Measurements from ENCODE around the gene POFUT2. TPM values are rescaled to one million over a fixed set of nuclear protein-coding genes. Genes with fewer than 3 reads are reported as not detected.
"Not testable (repeated sequence)": the region's sequence is repeated elsewhere in the genome, so short reads cannot be mapped to it uniquely, and the experiment has no call there.

Gene POFUT2
- total and polyA plus RNA-seq, 10 donors = 10.5 to 37.0 (median 26.7) TPM

DNA sequence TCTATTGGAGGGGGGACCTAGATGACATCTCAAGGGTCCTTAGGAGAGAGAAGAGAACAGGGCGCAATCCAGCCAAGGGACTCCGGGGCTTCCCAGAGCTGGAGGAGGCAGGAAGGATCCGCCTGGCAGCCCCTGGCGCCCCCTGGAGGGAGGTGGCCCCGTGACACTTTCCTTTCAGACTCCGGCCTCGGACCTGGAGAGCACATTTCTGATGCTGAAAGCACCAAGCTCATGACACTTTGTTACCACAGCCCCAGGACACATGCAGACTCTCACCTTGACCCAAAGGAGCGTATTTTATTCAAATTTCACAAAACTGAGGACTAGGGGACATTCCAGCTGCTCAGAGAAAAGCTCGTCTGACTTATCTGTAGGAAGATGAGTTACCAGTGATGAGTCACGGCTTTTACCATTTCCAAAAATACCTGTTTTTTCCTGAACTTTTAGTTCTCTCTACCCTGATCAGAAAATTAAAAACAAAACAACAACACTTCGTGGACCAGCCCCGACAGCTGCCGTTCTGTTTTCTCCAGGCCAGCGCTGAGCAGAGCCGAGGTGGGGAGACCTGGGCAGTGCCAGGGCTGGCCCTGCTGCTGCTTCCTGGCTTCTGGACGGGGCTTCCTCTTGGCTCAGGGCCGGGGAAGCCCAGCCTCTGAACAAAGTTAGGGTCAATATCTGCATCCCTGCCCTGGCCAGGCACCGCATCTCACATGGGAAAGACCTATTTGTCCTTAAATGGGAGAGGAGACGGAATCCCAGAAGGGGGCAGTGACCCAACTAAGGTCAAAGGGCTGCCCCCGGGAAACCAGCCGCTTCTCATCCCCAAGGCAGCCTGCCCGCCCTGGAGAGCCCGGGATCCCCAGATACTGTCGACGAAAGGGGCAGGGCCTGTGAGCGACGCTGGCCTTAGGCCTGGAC, 21.6 kb upstream of the POFUT2 start:
- H3K4me3 ChIP-seq = no peak overlapping the region
- H3K27me3 ChIP-seq (replicated peaks in 1 of 7) = peaks cover 0 to 22% (median 0%) of the 10 kb centered on the region in 7 donors
- peak; percentile 86 for DNase-seq
- TF ChIP-seq POLR2AphosphoS5 (IDR thresholded peaks at IDR 0.05) (peak; percentile 53 to 76 (median 75)), CTCF (IDR thresholded peaks at IDR 0.05 in 8 of 11, conservative IDR thresholded peaks at IDR 0.05 in 3 of 11) (peak; percentile 20 to 76 (median 61)), POLR2A (IDR thresholded peaks at IDR 0.05) (no peak)
- 41 to 54% (median 44%) methylated on average over 17 to 27 of the region's 27 CpGs for WGBS, 5 donors
- H3K36me3 ChIP-seq = no peaks in the 10 kb centered on the region
- peak overlapping the region; percentile 53 to 84 (median 79) for H3K27ac ChIP-seq
- peaks cover 0 to 4% (median 0%) of the 10 kb centered on the region in 8 donors for H3K9me3 ChIP-seq
- intact Hi-C loops (cut with DNase I; ENCODE audit: low total_unique reads) = no loop called here
- peaks cover 7 to 48% (median 33%) of the 10 kb centered on the region in 6 donors for H3K4me1 ChIP-seq

DNA sequence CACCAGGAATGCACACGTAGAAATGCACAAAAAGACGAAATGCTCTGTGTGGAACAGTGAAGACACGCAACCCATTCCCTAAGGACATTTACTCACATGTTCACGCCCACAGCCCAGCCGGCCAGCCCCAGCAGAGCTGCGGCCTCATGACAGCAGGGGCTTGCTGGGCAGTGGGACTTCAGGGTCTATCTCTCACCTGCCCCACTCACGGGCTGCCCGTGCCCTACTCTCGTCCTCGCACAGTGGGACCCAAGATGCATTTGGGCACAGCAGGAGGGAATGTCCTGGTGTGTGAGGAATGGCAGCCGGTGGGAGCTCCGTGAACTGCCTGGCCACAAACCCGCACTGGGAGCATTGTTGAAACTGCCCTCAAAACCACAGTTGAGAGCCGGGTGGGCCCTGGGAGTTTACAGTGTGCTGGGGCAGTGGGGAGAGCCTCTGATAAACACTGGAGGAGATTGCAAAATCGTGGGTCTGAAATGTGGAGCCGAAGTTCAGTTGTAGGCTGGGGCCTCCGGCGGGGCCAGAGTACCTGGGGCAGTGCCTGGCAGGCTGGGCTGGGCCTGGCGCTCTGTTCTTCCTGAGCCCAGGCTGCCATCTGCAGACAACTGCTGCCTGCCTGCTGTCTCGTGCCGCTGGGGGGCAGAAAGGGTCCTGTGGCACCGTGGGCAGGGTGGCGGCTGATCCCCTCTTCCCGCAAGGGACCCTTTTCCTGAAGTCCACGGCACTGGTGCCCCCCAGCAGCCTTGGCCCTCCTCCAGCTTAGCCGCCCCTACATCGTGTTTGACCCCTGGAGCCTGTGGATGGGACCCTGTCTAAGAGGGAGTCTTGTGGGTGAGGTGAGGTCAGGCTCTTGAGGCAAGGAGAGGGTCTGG, 20.7 kb upstream of the POFUT2 start:
- peaks cover 0 to 4% (median 0%) of the 10 kb centered on the region in 8 donors for H3K9me3 ChIP-seq
- H3K27ac ChIP-seq = peak overlapping the region; percentile 53 to 84 (median 79)
- intact Hi-C loops (cut with DNase I; ENCODE audit: low total_unique reads) = no loop called here
- no peak for TF ChIP-seq CTCF (IDR thresholded peaks at IDR 0.05 in 8 of 11, conservative IDR thresholded peaks at IDR 0.05 in 3 of 11)
- peak in 1 of 3 donors; percentile 13 for TF ChIP-seq POLR2AphosphoS5 (IDR thresholded peaks at IDR 0.05)
- WGBS, 5 donors = 38 to 69% (median 53%) methylated on average over 17 to 27 of the region's 27 CpGs
- H3K4me3 ChIP-seq = no peak overlapping the region
- peak; percentile 74 for DNase-seq
- no peaks in the 10 kb centered on the region for H3K36me3 ChIP-seq
- peaks cover 0 to 22% (median 0%) of the 10 kb centered on the region in 7 donors for H3K27me3 ChIP-seq (replicated peaks in 1 of 7)
- H3K4me1 ChIP-seq = peaks cover 7 to 49% (median 33%) of the 10 kb centered on the region in 6 donors

GRCh38 chr21:45307597-45308158, 20.0 kb upstream of the POFUT2 start:
- H3K4me1 ChIP-seq = peaks cover 7 to 56% (median 36%) of the 10 kb centered on the region in 6 donors
- DNase-seq; H3K9me3 ChIP-seq; H3K36me3 ChIP-seq; intact Hi-C loops (cut with DNase I; ENCODE audit: low total_unique reads); H3K4me3 ChIP-seq: not testable (repeated sequence)
- 83 to 90% (median 87%) methylated on average over 17 of the region's 17 CpGs for WGBS, 5 donors
- peak overlapping the region in 5 of 8 donors; percentile 44 to 84 (median 79) for H3K27ac ChIP-seq
- H3K27me3 ChIP-seq (replicated peaks in 1 of 7) = peaks cover 0 to 22% (median 0%) of the 10 kb centered on the region in 7 donors

GRCh38 chr21:45306832-45307571, 19.3 kb upstream of the POFUT2 start:
- TF ChIP-seq CTCF (IDR thresholded peaks at IDR 0.05 in 8 of 11, conservative IDR thresholded peaks at IDR 0.05 in 3 of 11) (peak in 1 of 11 experiments; percentile 1), POLR2AphosphoS5 (IDR thresholded peaks at IDR 0.05) (peak; percentile 82 to 91 (median 89)), POLR2A (IDR thresholded peaks at IDR 0.05) (no peak)
- DNase-seq = peak; percentile 78
- peaks cover 0 to 22% (median 0%) of the 10 kb centered on the region in 7 donors for H3K27me3 ChIP-seq (replicated peaks in 1 of 7)
- H3K36me3 ChIP-seq = no peaks in the 10 kb centered on the region
- intact Hi-C loops (cut with DNase I; ENCODE audit: low total_unique reads) = no loop called here
- 71 to 87% (median 77%) methylated on average over 15 to 33 of the region's 33 CpGs for WGBS, 5 donors
- H3K4me3 ChIP-seq = no peak overlapping the region
- peaks cover 11 to 63% (median 39%) of the 10 kb centered on the region in 6 donors for H3K4me1 ChIP-seq
- peak overlapping the region in 6 of 8 donors; percentile 44 to 83 (median 78) for H3K27ac ChIP-seq
- no peaks in the 10 kb centered on the region for H3K9me3 ChIP-seq
